ENCODE data around the gene MICALL1.

DNA sequence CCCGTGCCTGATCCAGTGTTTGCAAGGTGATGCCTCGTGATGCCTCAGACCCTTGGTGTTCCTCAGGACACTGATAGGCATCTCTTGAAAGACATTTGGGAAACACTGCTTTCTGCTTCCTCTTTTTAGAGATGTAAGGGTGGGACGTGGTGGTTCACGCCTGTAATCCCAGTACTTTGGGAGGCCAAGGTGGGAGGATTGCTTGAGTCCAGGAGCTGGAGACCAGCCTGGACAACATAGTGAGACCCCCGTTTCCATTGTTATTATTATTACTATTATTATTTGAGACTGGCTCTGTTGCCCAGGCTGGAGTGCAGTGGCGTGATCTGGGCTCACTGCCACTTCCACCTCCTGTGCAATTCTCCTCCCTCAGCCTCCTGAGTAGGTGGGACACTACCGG lies 84.8 kb downstream of the MICALL1 start:
- TF ChIP-seq CBFB (CRISPR knock-in tag; IDR thresholded peaks at IDR 0.05) = no peak
- TF ChIP-seq, protein P1, sequence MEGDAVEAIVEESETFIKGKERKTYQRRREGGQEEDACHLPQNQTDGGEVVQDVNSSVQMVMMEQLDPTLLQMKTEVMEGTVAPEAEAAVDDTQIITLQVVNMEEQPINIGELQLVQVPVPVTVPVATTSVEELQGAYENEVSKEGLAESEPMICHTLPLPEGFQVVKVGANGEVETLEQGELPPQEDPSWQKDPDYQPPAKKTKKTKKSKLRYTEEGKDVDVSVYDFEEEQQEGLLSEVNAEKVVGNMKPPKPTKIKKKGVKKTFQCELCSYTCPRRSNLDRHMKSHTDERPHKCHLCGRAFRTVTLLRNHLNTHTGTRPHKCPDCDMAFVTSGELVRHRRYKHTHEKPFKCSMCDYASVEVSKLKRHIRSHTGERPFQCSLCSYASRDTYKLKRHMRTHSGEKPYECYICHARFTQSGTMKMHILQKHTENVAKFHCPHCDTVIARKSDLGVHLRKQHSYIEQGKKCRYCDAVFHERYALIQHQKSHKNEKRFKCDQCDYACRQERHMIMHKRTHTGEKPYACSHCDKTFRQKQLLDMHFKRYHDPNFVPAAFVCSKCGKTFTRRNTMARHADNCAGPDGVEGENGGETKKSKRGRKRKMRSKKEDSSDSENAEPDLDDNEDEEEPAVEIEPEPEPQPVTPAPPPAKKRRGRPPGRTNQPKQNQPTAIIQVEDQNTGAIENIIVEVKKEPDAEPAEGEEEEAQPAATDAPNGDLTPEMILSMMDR (CRISPR knock-in tag; IDR thresholded peaks at IDR 0.05) = no peak
